SJSA1 (cell line): ENCODE measurements around the gene RGL2. TPM values are rescaled to one million over a fixed set of nuclear protein-coding genes. Genes with fewer than 3 reads are reported as not detected.
A peak's percentile ranks its signal among the peaks of the same experiment; 100 is the strongest.
"Not testable (repeated sequence)": the region's sequence is repeated elsewhere in the genome, so short reads cannot be mapped to it uniquely, and the experiment has no call there.

ENCODE experiments used
- DNase-seq, 2 experiments: peaks; one replicate each; pipeline ENCODE4 v3.0.0-alpha.2; 2015 to 2020; ENCODE audit warnings: low spot score in 2 of 2, low read depth in 1 of 2
- H3K27ac ChIP-seq: fragments of 250-450 bp; sonication (Bioruptor Pico); 2 replicates; pipeline ENCODE4 v1.5.1; 2020; ENCODE audit warnings: mild to moderate bottlenecking, moderate library complexity
- H3K27me3 ChIP-seq: fragments of 250-450 bp; sonication (Bioruptor Pico); replicated peaks from 2 replicates; pipeline ENCODE4 v1.5.1; 2020; ENCODE audit warnings: mild to moderate bottlenecking, moderate library complexity
- H3K36me3 ChIP-seq: fragments of 250-450 bp; sonication (Bioruptor Pico); 2 replicates; pipeline ENCODE4 v1.5.1; 2020; ENCODE audit warnings: mild to moderate bottlenecking
- H3K4me1 ChIP-seq: fragments of 250-450 bp; sonication (Bioruptor Pico); replicated peaks from 2 replicates; pipeline ENCODE4 v1.6.1; 2021; ENCODE audit warnings: mild to moderate bottlenecking
- H3K4me3 ChIP-seq: fragments of 250-450 bp; sonication (Bioruptor Pico); 2 replicates; pipeline ENCODE4 v1.5.1; 2020; ENCODE audit warnings: mild to moderate bottlenecking
- H3K9me3 ChIP-seq: fragments of 250-450 bp; sonication (Bioruptor Pico); replicated peaks from 2 replicates; pipeline ENCODE4 v1.5.1; 2020; ENCODE audit warnings: mild to moderate bottlenecking
- total RNA-seq: library from RNA; depleted of rRNA; stranded (reverse); fragments of >200 nt; shearing (Covaris generic); gene quantifications from 2 replicates; pipeline ENCODE4 v1.2.3, GENCODE V29; 2014

The RGL2 gene
- total RNA-seq, 1 experiment from 2014 or later = 24.5 TPM

- Histone ChIP-seq H3K36me3 (peaks cover 53% of the 10 kb centered on the region), H3K27me3 (no peaks in the 10 kb centered on the region), H3K9me3 (no peaks in the 10 kb centered on the region)
Measured at GRCh38 chr6:33295621-33296369, 2.9 kb downstream of the RGL2 start.

GRCh38 chr6:33294086-33294823 lies 4.5 kb downstream of the RGL2 start:
- Histone ChIP-seq H3K27me3 (no peaks in the 10 kb centered on the region), H3K9me3 (no peaks in the 10 kb centered on the region), H3K27ac (no peak overlapping the region), H3K36me3 (peaks cover 51% of the 10 kb centered on the region), H3K4me1 (peaks cover 17% of the 10 kb centered on the region), H3K4me3 (no peak overlapping the region)
- DNase-seq = no peak

More at GRCh38 chr6:33295621-33296369, 2.9 kb downstream of the RGL2 start:
- Histone ChIP-seq H3K27ac (no peak overlapping the region), H3K4me1 (peaks cover 15% of the 10 kb centered on the region), H3K4me3 (no peak overlapping the region)
- DNase-seq = no peak

DNA sequence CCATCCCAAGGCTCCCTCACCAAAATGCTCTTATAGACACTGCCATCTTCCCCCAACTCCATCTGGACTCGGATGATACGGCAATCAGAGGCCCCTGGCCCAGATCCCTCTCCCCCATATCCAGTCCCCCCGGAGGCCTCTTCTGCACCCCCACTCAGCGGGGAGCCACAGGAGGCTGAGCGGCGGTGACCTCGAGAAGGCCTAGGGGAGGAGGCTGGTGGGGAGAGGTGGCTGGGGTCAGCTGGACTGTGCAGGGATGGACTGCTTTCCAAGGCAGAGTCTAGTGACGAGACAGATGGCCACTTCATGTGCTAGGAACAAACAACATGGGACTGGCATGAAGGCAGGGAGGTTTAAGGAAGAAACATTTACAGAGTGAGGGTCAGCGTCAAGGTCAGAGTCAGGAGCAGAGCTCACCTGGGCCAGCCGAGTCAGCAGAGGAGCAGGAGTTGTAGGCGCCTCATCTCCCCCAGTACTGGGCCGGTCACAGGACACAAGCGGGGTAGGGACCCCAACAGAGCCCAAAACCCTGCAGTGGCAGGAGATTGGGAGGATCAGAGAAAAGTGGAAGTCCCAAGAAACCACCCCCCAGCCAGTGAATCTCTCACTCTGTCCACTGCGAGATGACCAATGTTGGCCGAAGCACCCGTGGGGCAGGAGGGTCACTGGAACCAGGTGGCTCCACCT lies 5.6 kb downstream of the RGL2 start:
- Histone ChIP-seq H3K4me3 (no peak overlapping the region), H3K27me3 (no peaks in the 10 kb centered on the region), H3K36me3 (peaks cover 53% of the 10 kb centered on the region), H3K4me1 (peaks cover 19% of the 10 kb centered on the region), H3K9me3 (no peaks in the 10 kb centered on the region), H3K27ac (no peak overlapping the region)
- DNase-seq = no peak

- H3K27ac ChIP-seq = no peak overlapping the region
- peak overlapping the region; percentile 54 for H3K4me3 ChIP-seq
- H3K27me3 ChIP-seq = no peaks in the 10 kb centered on the region
- H3K9me3 ChIP-seq = no peaks in the 10 kb centered on the region
- peaks cover 66% of the 10 kb centered on the region for H3K36me3 ChIP-seq
- DNase-seq = no peak
- peaks cover 17% of the 10 kb centered on the region for H3K4me1 ChIP-seq
Measured at GRCh38 chr6:33290459-33290858, 8.3 kb downstream of the RGL2 start.

- peak overlapping the region; percentile 17; the same call in 1 of the 2 replicates for H3K27ac ChIP-seq
- H3K9me3 ChIP-seq = no peaks in the 10 kb centered on the region
- peak overlapping the region; percentile 54 for H3K4me3 ChIP-seq
- H3K4me1 ChIP-seq = peaks cover 17% of the 10 kb centered on the region
- peaks cover 70% of the 10 kb centered on the region for H3K36me3 ChIP-seq
- no peaks in the 10 kb centered on the region for H3K27me3 ChIP-seq
- DNase-seq = no peak
Measured at GRCh38 chr6:33289784-33290315, 8.9 kb downstream of the RGL2 start.

DNA sequence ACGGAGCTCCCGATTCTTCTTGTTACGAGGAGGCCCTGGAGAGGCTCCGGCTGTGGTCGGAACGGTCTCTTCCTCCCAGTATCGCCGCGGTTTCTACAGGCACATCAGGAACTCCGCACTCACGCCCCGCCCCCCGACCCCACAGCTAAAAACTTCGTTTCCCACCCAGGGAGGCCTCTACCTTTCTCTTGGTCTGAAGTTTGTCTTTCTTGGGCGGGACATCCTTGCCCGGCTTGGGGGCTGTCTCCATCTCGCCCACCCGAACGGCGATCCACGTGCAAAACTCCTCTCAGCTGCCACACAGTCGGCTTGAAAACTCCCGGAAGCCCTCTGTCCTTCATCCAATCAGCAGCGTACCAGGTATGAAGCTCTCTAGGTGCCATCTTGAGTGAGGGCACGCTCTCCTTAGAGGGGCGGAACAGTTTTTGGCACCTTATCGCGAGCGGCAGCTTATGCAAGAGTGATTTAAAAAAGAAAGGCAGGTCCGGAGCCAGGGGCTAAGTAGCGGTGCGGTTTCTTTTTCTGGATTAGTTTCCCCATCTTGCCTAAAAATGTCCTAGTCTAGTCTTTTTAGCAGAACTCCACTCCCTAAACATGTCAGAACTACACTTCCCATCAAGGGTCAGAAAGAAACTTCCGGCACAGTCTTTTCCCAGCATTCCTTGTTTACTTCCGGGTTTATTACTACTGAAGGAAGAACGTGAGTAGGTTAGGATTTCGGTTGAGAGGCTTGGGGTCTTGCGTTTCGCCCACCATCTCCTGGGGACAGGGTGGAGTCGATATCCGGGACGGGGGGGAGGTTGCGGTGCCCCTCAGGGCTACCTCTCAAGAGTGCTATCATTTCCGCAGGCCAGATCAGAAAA lies 9.6 kb downstream of the RGL2 start, which contains the start of the genes PFDN6 and WDR46:
TSS of gene PFDN6 (plus strand) at position 681 of the 863 bp plus-strand sequence. CDS start 256 bp downstream, outside the sequence.
TSS of gene WDR46 (minus strand) at position 319 of the 863 bp plus-strand sequence. CDS start at position 250, 69 bp downstream.
- peak within 1 kb of the TSS; percentile 17; the same call in 1 of the 2 replicates for H3K27ac ChIP-seq
- H3K4me1 ChIP-seq = peaks cover 17% of the 10 kb centered on the region
- peak; percentile 79 to 97 for DNase-seq
- H3K36me3 ChIP-seq = peaks cover 70% of the 10 kb centered on the region
- no peaks in the 10 kb centered on the region for H3K9me3 ChIP-seq
- no peaks in the 10 kb centered on the region for H3K27me3 ChIP-seq
- peak within 1 kb of the TSS; percentile 54 for H3K4me3 ChIP-seq

- Histone ChIP-seq H3K4me1 (peaks cover 17% of the 10 kb centered on the region), H3K27me3 (no peaks in the 10 kb centered on the region), H3K4me3 (peak overlapping the region; percentile 54), H3K36me3 (peaks cover 76% of the 10 kb centered on the region), H3K9me3 (no peaks in the 10 kb centered on the region), H3K27ac (0 out of 2 replicates have a peak overlapping the region, but pooled peaks have one; percentile 17)
- DNase-seq = no peak
Measured at GRCh38 chr6:33288141-33288920, 10.4 kb downstream of the RGL2 start.

DNA sequence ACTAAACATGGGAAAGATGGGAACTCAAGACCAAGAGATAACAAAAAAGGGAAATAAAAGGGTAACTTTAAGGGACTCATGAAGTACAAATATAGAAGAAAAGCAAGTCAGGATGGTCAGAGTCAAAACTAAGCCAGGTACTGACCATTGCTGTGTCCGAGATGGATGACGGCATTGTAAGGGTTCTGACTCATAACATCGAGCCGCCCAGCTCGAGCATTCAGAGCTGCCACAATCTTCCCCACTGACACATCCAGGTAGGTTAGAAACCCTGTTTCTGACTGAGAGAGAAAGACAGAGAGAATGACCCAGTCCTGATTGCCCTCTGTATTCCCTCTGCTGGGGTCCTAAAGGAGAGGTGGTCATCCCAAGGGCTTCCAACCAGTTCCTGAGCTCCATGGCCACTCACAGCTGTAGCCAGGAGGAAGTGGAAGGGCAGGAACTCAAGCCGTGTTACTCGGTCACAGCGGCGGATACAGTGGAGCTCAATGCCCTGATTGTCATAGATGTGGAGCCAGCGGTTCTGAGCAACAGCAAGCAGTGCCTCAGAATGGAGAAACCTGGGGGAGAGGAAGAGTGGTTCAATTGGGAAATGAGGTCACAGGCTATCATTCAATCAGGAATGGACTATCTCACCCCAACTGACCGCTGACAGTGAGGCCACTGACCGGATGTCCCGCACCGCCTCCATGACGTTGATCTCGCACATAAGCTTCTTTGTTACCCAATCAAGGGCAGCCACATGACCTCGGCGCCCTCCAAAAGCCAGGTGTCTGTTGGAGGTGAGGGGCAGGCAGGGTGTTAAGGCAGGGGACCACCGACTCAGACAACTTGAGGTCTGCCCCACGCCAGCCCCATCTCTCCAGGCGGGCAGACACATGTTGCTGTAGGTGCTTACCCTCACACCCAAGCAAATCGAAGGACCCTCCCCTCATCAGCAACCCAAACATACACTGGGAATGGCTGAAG lies 11.5 kb downstream of the RGL2 start:
- Histone ChIP-seq H3K27ac (no peak overlapping the region), H3K36me3 (peaks cover 77% of the 10 kb centered on the region), H3K4me1 (peaks cover 17% of the 10 kb centered on the region), H3K4me3 (no peak overlapping the region), H3K9me3 (no peaks in the 10 kb centered on the region), H3K27me3 (no peaks in the 10 kb centered on the region)
- no peak for DNase-seq

DNA sequence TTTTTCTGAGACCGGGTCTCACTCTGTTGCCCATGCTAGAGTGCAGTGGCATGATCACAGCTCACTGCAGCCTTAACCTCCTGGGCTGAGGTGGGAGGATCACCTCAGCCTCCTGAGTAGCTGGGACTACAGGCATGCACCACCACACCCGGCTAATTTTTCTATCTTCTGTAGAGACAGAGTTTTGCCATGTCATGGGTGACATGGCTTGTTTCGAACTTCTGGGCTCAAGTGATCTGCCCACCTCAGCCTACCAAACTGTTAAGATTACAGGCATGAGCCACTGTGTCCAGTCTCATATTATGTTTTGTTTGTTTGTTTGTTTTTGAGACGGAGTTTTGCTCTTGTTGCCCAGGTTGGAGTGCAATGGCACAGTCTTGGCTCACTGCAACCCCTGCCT lies 13.5 kb downstream of the RGL2 start:
- Histone ChIP-seq H3K4me1 (peaks cover 13% of the 10 kb centered on the region), H3K36me3 (peaks cover 80% of the 10 kb centered on the region)
- not testable (repeated sequence) for H3K9me3 ChIP-seq, H3K27ac ChIP-seq, H3K27me3 ChIP-seq, H3K4me3 ChIP-seq, DNase-seq

DNA sequence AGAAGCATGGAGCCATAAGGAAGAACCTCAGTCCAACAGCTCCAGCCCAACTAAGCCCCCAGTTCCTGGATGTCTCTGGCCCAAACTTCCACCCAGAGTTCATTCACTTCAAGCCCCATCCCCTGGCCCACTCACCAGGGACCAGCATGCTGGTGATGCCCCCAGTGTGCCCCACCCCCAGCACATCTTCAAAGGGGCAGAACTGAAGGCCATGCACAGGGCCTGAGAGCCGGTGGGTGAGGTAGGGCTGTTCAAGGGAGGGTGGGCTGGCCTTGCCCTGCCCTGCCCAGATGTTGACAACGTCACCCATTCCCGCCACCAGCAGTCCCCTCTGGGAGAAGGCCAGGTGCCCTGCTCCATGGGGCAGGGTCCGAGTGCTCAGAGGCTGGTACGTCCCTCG lies 18.2 kb downstream of the RGL2 start:
- no peak overlapping the region for H3K4me3 ChIP-seq
- H3K27ac ChIP-seq = no peak overlapping the region
- H3K27me3 ChIP-seq = no peaks in the 10 kb centered on the region
- no peaks in the 10 kb centered on the region for H3K9me3 ChIP-seq
- no peak for DNase-seq
- no peaks in the 10 kb centered on the region for H3K4me1 ChIP-seq
- H3K36me3 ChIP-seq = peaks cover 97% of the 10 kb centered on the region

- no peaks in the 10 kb centered on the region for H3K9me3 ChIP-seq
- H3K4me3 ChIP-seq = no peak overlapping the region
- H3K4me1 ChIP-seq = no peaks in the 10 kb centered on the region
- peak; percentile 44 to 63 for DNase-seq
- no peaks in the 10 kb centered on the region for H3K27me3 ChIP-seq
- peaks cover 97% of the 10 kb centered on the region for H3K36me3 ChIP-seq
- no peak overlapping the region for H3K27ac ChIP-seq
Measured at GRCh38 chr6:33279971-33280511, 18.7 kb downstream of the RGL2 start.
